KMS-11 (cell line): Measurements from ENCODE around the gene ANK3.

Source experiments
- H2AFZ ChIP-seq: fragments of 200-600 bp; sonication (generic); 2 replicates; pipeline ENCODE4 v1.6.1; 2016; ENCODE audit warnings: antibody characterized with exemption, mixed run types, low read depth
- H3K27ac ChIP-seq: fragments of 200-600 bp; sonication (generic); 2 replicates; pipeline ENCODE4 v1.6.1; 2016; ENCODE audit warnings: mild to moderate bottlenecking, mixed run types
- H3K27me3 ChIP-seq: fragments of 200-600 bp; sonication (generic); 2 replicates; pipeline ENCODE4 v1.6.1; 2017; ENCODE audit warnings: mild to moderate bottlenecking, low read depth, mixed run types, moderate library complexity; ENCODE audit not compliant: insufficient read depth
- H3K36me3 ChIP-seq: fragments of 200-600 bp; sonication (generic); 2 replicates; pipeline ENCODE4 v1.6.1; 2017; ENCODE audit warnings: mild to moderate bottlenecking, mixed run types; ENCODE audit not compliant: insufficient read depth
- H3K4me1 ChIP-seq: fragments of 200-600 bp; sonication (generic); 2 replicates; pipeline ENCODE4 v1.6.1; 2016; ENCODE audit warnings: mild to moderate bottlenecking, low read depth, mixed run types; ENCODE audit not compliant: poor library complexity, severe bottlenecking
- H3K4me2 ChIP-seq: fragments of 200-600 bp; sonication (generic); 2 replicates; pipeline ENCODE4 v1.7.0; 2016; ENCODE audit warnings: mild to moderate bottlenecking, mixed run types
- H3K4me3 ChIP-seq: fragments of 200-600 bp; sonication (generic); IDR thresholded peaks from 2 replicates; pipeline ENCODE4 v1.6.1; 2017; ENCODE audit warnings: low read depth, low read length, mixed read lengths; ENCODE audit not compliant: insufficient read depth
- H3K79me2 ChIP-seq: fragments of 200-600 bp; sonication (generic); 2 replicates; pipeline ENCODE4 v1.6.1; 2016; ENCODE audit warnings: low read depth, mixed run types; ENCODE audit not compliant: insufficient read depth
- H3K9ac ChIP-seq: fragments of 200-600 bp; sonication (generic); 2 replicates; pipeline ENCODE4 v1.6.1; 2016; ENCODE audit warnings: mild to moderate bottlenecking, mixed run types
- H4K20me1 ChIP-seq: fragments of 200-600 bp; sonication (generic); 2 replicates; pipeline ENCODE4 v1.6.1; 2016; ENCODE audit warnings: mild to moderate bottlenecking, mixed run types; ENCODE audit not compliant: insufficient read depth
- TF ChIP-seq, protein P1 (sequence below): fragments of 200-600 bp; sonication (generic); conservative IDR thresholded peaks from 2 replicates; pipeline ENCODE4 v1.6.1; 2017; ENCODE audit warnings: low read depth, mild to moderate bottlenecking, antibody characterized with exemption, low read length, moderate library complexity, mixed read lengths

Gene ANK3

DNA sequence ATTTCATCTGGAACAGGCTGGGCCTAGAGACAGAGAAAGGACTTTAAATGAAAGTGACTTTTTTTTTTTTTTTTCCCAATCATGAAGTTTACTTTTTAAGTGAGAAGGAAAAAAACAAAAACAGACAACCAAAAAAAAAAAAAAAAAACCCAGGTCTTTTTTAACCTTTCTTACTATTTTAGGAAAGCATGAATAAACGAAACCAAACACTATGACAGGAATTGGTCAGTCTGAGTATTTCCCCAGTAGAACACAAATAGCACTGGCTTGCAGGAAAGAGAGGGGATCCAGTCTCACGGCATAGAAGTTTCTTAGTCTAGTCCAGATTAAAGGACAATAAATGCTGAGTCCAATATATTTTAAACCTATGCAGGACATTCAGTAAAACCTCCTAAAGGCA lies 302.8 kb downstream of the ANK3 start:
- peaks cover 6% of the 10 kb centered on the region for H3K4me1 ChIP-seq
- no peak overlapping the region for H3K27ac ChIP-seq
- no peaks in the 10 kb centered on the region for H3K27me3 ChIP-seq
- H3K79me2 ChIP-seq = 0 out of 2 replicates have a peak, but pooled peaks cover 3% of the 10 kb centered on the region
- H3K9ac ChIP-seq = no peak overlapping the region
- TF ChIP-seq, protein P1, sequence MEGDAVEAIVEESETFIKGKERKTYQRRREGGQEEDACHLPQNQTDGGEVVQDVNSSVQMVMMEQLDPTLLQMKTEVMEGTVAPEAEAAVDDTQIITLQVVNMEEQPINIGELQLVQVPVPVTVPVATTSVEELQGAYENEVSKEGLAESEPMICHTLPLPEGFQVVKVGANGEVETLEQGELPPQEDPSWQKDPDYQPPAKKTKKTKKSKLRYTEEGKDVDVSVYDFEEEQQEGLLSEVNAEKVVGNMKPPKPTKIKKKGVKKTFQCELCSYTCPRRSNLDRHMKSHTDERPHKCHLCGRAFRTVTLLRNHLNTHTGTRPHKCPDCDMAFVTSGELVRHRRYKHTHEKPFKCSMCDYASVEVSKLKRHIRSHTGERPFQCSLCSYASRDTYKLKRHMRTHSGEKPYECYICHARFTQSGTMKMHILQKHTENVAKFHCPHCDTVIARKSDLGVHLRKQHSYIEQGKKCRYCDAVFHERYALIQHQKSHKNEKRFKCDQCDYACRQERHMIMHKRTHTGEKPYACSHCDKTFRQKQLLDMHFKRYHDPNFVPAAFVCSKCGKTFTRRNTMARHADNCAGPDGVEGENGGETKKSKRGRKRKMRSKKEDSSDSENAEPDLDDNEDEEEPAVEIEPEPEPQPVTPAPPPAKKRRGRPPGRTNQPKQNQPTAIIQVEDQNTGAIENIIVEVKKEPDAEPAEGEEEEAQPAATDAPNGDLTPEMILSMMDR = no peak
- H3K36me3 ChIP-seq = peaks cover 5% of the 10 kb centered on the region; the same call in 1 of the 2 replicates
- no peak overlapping the region for H3K4me3 ChIP-seq
- H4K20me1 ChIP-seq = no peaks in the 10 kb centered on the region
- H3K4me2 ChIP-seq = no peak overlapping the region
- H2AFZ ChIP-seq = no peak overlapping the region

DNA sequence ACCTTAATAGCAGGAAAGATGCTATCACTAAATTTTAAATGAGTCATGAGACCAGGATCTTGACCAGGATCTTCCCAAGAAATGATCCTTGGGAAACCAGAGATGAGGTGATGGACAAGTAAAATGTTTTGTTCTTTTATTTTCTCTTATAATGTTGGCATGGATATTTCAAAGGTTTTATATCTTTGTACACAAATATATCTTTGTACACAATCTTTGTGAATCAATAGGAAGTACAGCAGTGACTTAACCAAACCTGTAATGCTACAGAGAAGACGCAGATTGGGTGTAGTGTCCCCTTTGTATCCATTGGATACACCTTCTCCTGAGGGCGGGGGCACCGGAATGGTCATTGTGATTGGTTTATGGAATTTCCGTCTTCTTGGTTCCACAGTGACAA lies 303.3 kb downstream of the ANK3 start:
- no peak overlapping the region for H3K4me3 ChIP-seq
- H3K9ac ChIP-seq = no peak overlapping the region
- TF ChIP-seq, protein P1 = no peak

DNA sequence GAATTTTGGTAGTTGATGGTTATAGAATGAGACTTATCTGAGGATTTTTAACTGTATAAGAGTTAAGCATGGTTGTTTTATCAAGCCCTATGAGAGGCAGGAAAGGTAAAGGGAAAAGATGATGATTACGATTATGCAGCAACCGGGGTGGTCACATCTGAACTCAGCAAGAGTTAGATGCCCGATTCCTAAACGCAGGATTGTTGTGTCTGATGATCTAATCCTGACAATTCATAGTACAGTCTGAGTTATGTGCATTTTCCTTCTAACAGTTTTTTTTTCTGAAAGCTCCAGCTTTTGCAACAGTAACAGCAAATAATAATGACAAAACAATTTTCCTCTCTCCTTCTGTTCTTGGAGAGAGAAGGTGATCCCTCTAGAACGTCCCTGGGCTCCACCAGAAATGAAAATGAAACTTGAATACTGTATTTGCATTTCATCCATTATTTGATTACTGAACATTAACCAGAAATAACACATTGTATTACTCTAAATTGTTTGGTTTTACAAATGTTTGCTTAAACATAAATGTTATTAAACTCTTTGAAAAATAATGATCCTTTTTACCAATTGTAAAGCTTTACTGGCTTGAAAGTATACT lies 306.8 kb downstream of the ANK3 start:
- TF ChIP-seq, protein P1 = no peak
- no peak overlapping the region for H3K4me2 ChIP-seq
- no peaks in the 10 kb centered on the region for H4K20me1 ChIP-seq
- no peaks in the 10 kb centered on the region for H3K27me3 ChIP-seq
- no peak overlapping the region for H3K9ac ChIP-seq
- H3K4me3 ChIP-seq = no peak overlapping the region
- peaks cover 5% of the 10 kb centered on the region for H3K4me1 ChIP-seq
- H2AFZ ChIP-seq = no peak overlapping the region
- no peak overlapping the region for H3K27ac ChIP-seq
- H3K79me2 ChIP-seq = no peaks in the 10 kb centered on the region
- H3K36me3 ChIP-seq = peaks cover 5% of the 10 kb centered on the region; the same call in 1 of the 2 replicates

More for the DNA sequence above, 303.3 kb downstream of the ANK3 start:
- Histone ChIP-seq H4K20me1 (no peaks in the 10 kb centered on the region), H3K36me3 (peaks cover 5% of the 10 kb centered on the region; the same call in 1 of the 2 replicates), H3K27me3 (no peaks in the 10 kb centered on the region), H3K79me2 (0 out of 2 replicates have a peak, but pooled peaks cover 3% of the 10 kb centered on the region), H3K4me1 (peaks cover 6% of the 10 kb centered on the region), H2AFZ (no peak overlapping the region), H3K27ac (no peak overlapping the region), H3K4me2 (no peak overlapping the region)

DNA sequence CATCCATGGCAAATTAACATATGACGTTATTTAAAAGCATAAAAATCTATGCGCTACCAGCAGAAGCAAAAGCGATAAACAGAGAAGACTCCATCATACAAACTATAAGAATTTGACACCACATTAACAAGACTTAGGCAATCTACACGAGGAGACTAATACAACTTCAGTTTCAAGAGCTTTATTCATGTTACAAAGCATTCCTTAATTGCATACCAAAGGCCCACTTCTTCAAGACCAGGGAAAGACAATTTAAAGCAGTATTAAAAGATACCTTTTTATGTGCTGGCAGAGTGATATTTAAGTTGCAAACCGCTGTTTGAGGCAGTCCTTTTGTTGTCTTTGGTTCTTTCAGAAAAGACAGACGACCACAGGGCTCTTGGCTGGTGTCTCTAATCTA lies 307.3 kb downstream of the ANK3 start:
- H3K4me2 ChIP-seq = no peak overlapping the region
- no peak overlapping the region for H3K4me3 ChIP-seq
- no peaks in the 10 kb centered on the region for H3K79me2 ChIP-seq
- H3K4me1 ChIP-seq = peaks cover under 1% of the 10 kb centered on the region
- no peak overlapping the region for H3K9ac ChIP-seq
- TF ChIP-seq, protein P1 = no peak
- no peaks in the 10 kb centered on the region for H3K27me3 ChIP-seq
- no peak overlapping the region for H2AFZ ChIP-seq
- no peaks in the 10 kb centered on the region for H4K20me1 ChIP-seq
- H3K36me3 ChIP-seq = peaks cover 5% of the 10 kb centered on the region; the same call in 1 of the 2 replicates
- H3K27ac ChIP-seq = no peak overlapping the region
